WTC11 (cell line): ENCODE results near the gene UGT3A2. TPM values are rescaled to one million over a fixed set of nuclear protein-coding genes. Genes with fewer than 3 reads are reported as not detected.

Experiments used
- ATAC-seq: fragments of 200-7000 bp; cut with Tn5 transposase; 2 replicates; pipeline ENCODE4 v1.10.0; 2021; ENCODE audit warnings: mild to moderate bottlenecking, moderate library complexity
- CTCF ChIA-PET: fragments of 300-600 bp; sonication (Branson Sonifier 250); formaldehyde crosslinking; loops from one replicate; lab custom pipeline; 2021; ENCODE audit warnings: antibody characterized with exemption; lab: Charles Lee
- POLR2A ChIA-PET: fragments of 350-600 bp; sonication (Branson Sonifier 250); formaldehyde crosslinking; loops from one replicate; lab custom pipeline; 2021; ENCODE audit warnings: antibody characterized with exemption; lab: Charles Lee
- DNase-seq: peaks from one replicate; pipeline ENCODE4 v3.0.0; 2021; ENCODE audit warnings: low spot score
- H3K27ac Mint-ChIP-seq: 2 replicates; pipeline ENCODE4 v1.8.0; 2021; ENCODE audit warnings: mixed read lengths
- H3K27me3 Mint-ChIP-seq: 2 replicates; pipeline ENCODE4 v1.8.0; 2021; ENCODE audit warnings: low read depth, mild to moderate bottlenecking, moderate library complexity, mixed read lengths
- H3K36me3 Mint-ChIP-seq: 2 replicates; pipeline ENCODE4 v1.8.0; 2021; ENCODE audit warnings: mixed read lengths
- H3K4me1 Mint-ChIP-seq: 2 replicates; pipeline ENCODE4 v1.8.0; 2022; ENCODE audit warnings: mixed read lengths
- H3K4me3 Mint-ChIP-seq: 2 replicates; pipeline ENCODE4 v1.8.0; 2021; ENCODE audit warnings: mild to moderate bottlenecking, moderate library complexity, mixed read lengths
- H3K9me3 Mint-ChIP-seq: 2 replicates; pipeline ENCODE4 v1.8.0; 2021; ENCODE audit warnings: mixed read lengths
- CBFB ChIP-seq: sonication (generic); formaldehyde crosslinking; IDR thresholded peaks from 2 replicates; pipeline ENCODE4 v1.8.1; 2022; ENCODE audit warnings: mild to moderate bottlenecking, low read depth, missing genetic modification reagents
- FOXP1 ChIP-seq: sonication (generic); formaldehyde crosslinking; IDR thresholded peaks from 2 replicates; pipeline ENCODE4 v1.8.0; 2022; ENCODE audit warnings: missing genetic modification reagents, mild to moderate bottlenecking, moderate library complexity, borderline replicate concordance
- GABPB1 ChIP-seq: sonication (generic); formaldehyde crosslinking; IDR thresholded peaks from 2 replicates; pipeline ENCODE4 v1.8.1; 2023; ENCODE audit warnings: mild to moderate bottlenecking, missing genetic modification reagents
- JAZF1 ChIP-seq: fragments of 250-450 bp; sonication (Bioruptor Pico); IDR thresholded peaks from 2 replicates; pipeline ENCODE4 v1.9.0; 2021; ENCODE audit warnings: moderate library complexity, mild to moderate bottlenecking, inconsistent platforms
- MXD4 ChIP-seq: fragments of 250-450 bp; sonication (Bioruptor Pico); IDR thresholded peaks from 2 replicates; pipeline ENCODE4 v1.8.0; 2021; ENCODE audit warnings: mild to moderate bottlenecking, moderate library complexity, borderline replicate concordance
- MYBL2 ChIP-seq: sonication (generic); formaldehyde crosslinking; IDR thresholded peaks from 2 replicates; pipeline ENCODE4 v1.8.1; 2023; ENCODE audit warnings: mild to moderate bottlenecking, moderate library complexity, missing genetic modification reagents
- NR3C1 ChIP-seq: sonication (generic); formaldehyde crosslinking; conservative IDR thresholded peaks from 2 replicates; pipeline ENCODE4 v1.8.1; 2023; ENCODE audit warnings: low read depth, mild to moderate bottlenecking, missing genetic modification reagents
- PRRX2 ChIP-seq: fragments of 250-450 bp; sonication (Bioruptor Pico); IDR thresholded peaks from 2 replicates; pipeline ENCODE4 v1.8.0; 2021; ENCODE audit warnings: mild to moderate bottlenecking
- TCF7 ChIP-seq: sonication (generic); formaldehyde crosslinking; IDR thresholded peaks from 2 replicates; pipeline ENCODE4 v1.8.0; 2022; ENCODE audit warnings: mild to moderate bottlenecking, low read depth, missing genetic modification reagents, moderate library complexity
- ZNF121 ChIP-seq: sonication (generic); formaldehyde crosslinking; IDR thresholded peaks from 2 replicates; pipeline ENCODE4 v1.8.0; 2023; ENCODE audit warnings: missing genetic modification reagents
- ZNF232 ChIP-seq: sonication (generic); formaldehyde crosslinking; IDR thresholded peaks from 2 replicates; pipeline ENCODE4 v1.8.0; 2022; ENCODE audit warnings: mild to moderate bottlenecking, missing genetic modification reagents
- ZNF396 ChIP-seq: fragments of 250-450 bp; sonication (Bioruptor Pico); IDR thresholded peaks from 2 replicates; pipeline ENCODE4 v1.8.0; 2021; ENCODE audit warnings: mild to moderate bottlenecking, moderate library complexity, borderline replicate concordance
- total RNA-seq: library from RNA; stranded (reverse); gene quantifications from 3 replicates; pipeline ENCODE4 v1.2.3, GENCODE V29; 2021
- TF ChIP-seq, protein P1 (sequence below): fragments of 250-450 bp; sonication (Bioruptor Pico); IDR thresholded peaks from 2 replicates; pipeline ENCODE4 v1.9.0; 2021; ENCODE audit warnings: mild to moderate bottlenecking
- TF ChIP-seq, protein P2 (sequence below): sonication (generic); formaldehyde crosslinking; IDR thresholded peaks from 2 replicates; pipeline ENCODE4 v1.8.1; 2022; ENCODE audit warnings: low read depth, mild to moderate bottlenecking, moderate library complexity, missing genetic modification reagents, borderline replicate concordance
- TF ChIP-seq, protein P3 (sequence below): fragments of 250-450 bp; sonication (Bioruptor Pico); IDR thresholded peaks from 2 replicates; pipeline ENCODE4 v1.9.0; 2021; ENCODE audit warnings: mild to moderate bottlenecking
- TF ChIP-seq, protein P4 (sequence below): fragments of 250-450 bp; sonication (Bioruptor Pico); IDR thresholded peaks from 2 replicates; pipeline ENCODE4 v2.1.2; 2022; ENCODE audit warnings: mild to moderate bottlenecking, moderate library complexity
- TF ChIP-seq, protein P5 (sequence below): fragments of 250-450 bp; sonication (Bioruptor Pico); IDR thresholded peaks from 2 replicates; pipeline ENCODE4 v1.9.0; 2021; ENCODE audit warnings: moderate library complexity, mild to moderate bottlenecking, inconsistent platforms, borderline replicate concordance
- TF ChIP-seq, protein P6 (sequence below): sonication (generic); formaldehyde crosslinking; IDR thresholded peaks from 2 replicates; pipeline ENCODE4 v1.8.1; 2023; ENCODE audit warnings: mild to moderate bottlenecking, missing genetic modification reagents, moderate library complexity
- TF ChIP-seq, protein P7 (sequence below): sonication (generic); formaldehyde crosslinking; IDR thresholded peaks from 2 replicates; pipeline ENCODE4 v1.8.1; 2023; ENCODE audit warnings: mild to moderate bottlenecking, missing genetic modification reagents
- TF ChIP-seq, protein P8 (sequence below): sonication (generic); formaldehyde crosslinking; conservative IDR thresholded peaks from 2 replicates; pipeline ENCODE4 v1.8.1; 2022; ENCODE audit warnings: mild to moderate bottlenecking, missing genetic modification reagents

Gene UGT3A2
- total RNA-seq, 1 experiment from 2014 or later: 13.6 TPM

DNA sequence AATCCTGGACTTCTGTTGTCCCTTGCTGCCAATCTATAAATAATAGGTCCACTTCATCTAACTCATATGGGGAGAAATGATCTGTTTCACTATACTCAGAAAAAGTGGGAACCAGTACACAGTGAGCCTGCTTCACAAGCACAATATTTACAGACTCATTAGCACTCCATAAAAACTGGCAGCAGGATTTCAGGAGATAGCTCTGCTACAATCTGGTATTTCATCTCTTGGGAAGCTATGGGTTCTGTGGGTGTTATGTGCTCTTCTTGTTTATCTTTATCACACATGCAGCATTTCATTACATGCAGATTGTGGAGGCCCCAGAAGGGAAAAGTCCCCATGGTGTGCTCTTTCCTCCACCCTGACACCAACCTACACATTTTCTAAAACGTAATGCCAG is 33.2 kb downstream of the UGT3A2 start:
- H3K4me3 Mint-ChIP-seq: no peak overlapping the region
- TF ChIP-seq, protein P1, sequence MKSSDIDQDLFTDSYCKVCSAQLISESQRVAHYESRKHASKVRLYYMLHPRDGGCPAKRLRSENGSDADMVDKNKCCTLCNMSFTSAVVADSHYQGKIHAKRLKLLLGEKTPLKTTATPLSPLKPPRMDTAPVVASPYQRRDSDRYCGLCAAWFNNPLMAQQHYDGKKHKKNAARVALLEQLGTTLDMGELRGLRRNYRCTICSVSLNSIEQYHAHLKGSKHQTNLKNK (CRISPR knock-in tag): no peak
- TF ChIP-seq, protein P2, sequence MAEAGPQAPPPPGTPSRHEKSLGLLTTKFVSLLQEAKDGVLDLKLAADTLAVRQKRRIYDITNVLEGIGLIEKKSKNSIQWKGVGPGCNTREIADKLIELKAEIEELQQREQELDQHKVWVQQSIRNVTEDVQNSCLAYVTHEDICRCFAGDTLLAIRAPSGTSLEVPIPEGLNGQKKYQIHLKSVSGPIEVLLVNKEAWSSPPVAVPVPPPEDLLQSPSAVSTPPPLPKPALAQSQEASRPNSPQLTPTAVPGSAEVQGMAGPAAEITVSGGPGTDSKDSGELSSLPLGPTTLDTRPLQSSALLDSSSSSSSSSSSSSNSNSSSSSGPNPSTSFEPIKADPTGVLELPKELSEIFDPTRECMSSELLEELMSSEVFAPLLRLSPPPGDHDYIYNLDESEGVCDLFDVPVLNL (CRISPR knock-in tag): no peak
- TF ChIP-seq, protein P3, sequence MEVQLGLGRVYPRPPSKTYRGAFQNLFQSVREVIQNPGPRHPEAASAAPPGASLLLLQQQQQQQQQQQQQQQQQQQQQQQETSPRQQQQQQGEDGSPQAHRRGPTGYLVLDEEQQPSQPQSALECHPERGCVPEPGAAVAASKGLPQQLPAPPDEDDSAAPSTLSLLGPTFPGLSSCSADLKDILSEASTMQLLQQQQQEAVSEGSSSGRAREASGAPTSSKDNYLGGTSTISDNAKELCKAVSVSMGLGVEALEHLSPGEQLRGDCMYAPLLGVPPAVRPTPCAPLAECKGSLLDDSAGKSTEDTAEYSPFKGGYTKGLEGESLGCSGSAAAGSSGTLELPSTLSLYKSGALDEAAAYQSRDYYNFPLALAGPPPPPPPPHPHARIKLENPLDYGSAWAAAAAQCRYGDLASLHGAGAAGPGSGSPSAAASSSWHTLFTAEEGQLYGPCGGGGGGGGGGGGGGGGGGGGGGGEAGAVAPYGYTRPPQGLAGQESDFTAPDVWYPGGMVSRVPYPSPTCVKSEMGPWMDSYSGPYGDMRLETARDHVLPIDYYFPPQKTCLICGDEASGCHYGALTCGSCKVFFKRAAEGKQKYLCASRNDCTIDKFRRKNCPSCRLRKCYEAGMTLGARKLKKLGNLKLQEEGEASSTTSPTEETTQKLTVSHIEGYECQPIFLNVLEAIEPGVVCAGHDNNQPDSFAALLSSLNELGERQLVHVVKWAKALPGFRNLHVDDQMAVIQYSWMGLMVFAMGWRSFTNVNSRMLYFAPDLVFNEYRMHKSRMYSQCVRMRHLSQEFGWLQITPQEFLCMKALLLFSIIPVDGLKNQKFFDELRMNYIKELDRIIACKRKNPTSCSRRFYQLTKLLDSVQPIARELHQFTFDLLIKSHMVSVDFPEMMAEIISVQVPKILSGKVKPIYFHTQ (CRISPR knock-in tag): no peak
- TF ChIP-seq CBFB (CRISPR knock-in tag) (no peak), GABPB1 (no peak), TCF7 (no peak), PRRX2 (CRISPR knock-in tag) (no peak), MXD4 (CRISPR knock-in tag) (no peak), JAZF1 (CRISPR knock-in tag) (no peak), MYBL2 (CRISPR knock-in tag) (no peak), ZNF121 (CRISPR knock-in tag) (no peak)
- TF ChIP-seq, protein P4, sequence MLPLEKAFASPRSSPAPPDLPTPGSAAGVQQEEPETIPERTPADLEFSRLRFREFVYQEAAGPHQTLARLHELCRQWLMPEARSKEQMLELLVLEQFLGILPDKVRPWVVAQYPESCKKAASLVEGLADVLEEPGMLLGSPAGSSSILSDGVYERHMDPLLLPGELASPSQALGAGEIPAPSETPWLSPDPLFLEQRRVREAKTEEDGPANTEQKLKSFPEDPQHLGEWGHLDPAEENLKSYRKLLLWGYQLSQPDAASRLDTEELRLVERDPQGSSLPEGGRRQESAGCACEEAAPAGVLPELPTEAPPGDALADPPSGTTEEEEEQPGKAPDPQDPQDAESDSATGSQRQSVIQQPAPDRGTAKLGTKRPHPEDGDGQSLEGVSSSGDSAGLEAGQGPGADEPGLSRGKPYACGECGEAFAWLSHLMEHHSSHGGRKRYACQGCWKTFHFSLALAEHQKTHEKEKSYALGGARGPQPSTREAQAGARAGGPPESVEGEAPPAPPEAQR (CRISPR knock-in tag): no peak
- TF ChIP-seq, protein P5, sequence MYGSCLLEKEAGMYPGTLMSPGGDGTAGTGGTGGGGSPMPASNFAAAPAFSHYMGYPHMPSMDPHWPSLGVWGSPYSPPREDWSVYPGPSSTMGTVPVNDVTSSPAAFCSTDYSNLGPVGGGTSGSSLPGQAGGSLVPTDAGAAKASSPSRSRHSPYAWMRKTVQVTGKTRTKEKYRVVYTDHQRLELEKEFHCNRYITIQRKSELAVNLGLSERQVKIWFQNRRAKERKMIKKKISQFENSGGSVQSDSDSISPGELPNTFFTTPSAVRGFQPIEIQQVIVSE: no peak
- TF ChIP-seq, protein P6, sequence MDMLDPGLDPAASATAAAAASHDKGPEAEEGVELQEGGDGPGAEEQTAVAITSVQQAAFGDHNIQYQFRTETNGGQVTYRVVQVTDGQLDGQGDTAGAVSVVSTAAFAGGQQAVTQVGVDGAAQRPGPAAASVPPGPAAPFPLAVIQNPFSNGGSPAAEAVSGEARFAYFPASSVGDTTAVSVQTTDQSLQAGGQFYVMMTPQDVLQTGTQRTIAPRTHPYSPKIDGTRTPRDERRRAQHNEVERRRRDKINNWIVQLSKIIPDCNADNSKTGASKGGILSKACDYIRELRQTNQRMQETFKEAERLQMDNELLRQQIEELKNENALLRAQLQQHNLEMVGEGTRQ (CRISPR knock-in tag): no peak
- TF ChIP-seq, all 79 proteins: peak for 0
- ChIA-PET CTCF (no interaction called here), POLR2A (no interaction called here)
- no peak for DNase-seq
- no peak for ATAC-seq
- Mint-ChIP-seq H3K4me1 (no peaks in the 10 kb centered on the region), H3K27ac (no peak overlapping the region), H3K36me3 (no peaks in the 10 kb centered on the region), H3K9me3 (peaks cover under 1% of the 10 kb centered on the region; the same call in 1 of the 2 replicates), H3K27me3 (no peaks in the 10 kb centered on the region; the same call in 1 of the 2 replicates)

DNA sequence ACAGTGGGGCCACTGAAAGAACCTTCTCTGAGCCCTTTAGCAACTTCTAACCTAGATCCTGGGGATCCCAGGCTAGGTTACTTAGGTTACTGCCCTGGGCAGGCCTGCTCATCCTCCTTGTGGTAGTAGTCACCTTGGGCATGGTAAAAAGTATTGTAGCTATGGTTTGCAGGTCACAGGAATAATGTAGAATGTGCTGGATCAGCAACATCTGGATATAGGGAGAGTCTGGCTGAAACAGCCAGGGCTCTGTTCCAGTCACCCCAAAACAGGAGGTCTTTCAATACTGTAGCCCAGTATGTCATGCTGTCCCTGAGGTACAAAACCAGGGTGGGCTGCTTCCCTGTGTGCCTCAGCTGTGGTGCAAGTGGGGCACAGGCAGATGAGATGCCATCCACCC is 33.6 kb downstream of the UGT3A2 start:
- no peak for ATAC-seq
- POLR2A ChIA-PET: no interaction called here
- CTCF ChIA-PET: interaction anchor here (2.0 kb wide), 1 partner anchor 69 kb away, joined by 6 read pairs; no protein-coding TSS in a partner anchor
- H3K27me3 Mint-ChIP-seq: no peaks in the 10 kb centered on the region; the same call in 1 of the 2 replicates
- no peaks in the 10 kb centered on the region for H3K4me1 Mint-ChIP-seq
- H3K9me3 Mint-ChIP-seq: peaks cover 5% of the 10 kb centered on the region; the same call in 1 of the 2 replicates
- H3K36me3 Mint-ChIP-seq: no peaks in the 10 kb centered on the region
- no peak for DNase-seq
- no peak overlapping the region for H3K27ac Mint-ChIP-seq
- H3K4me3 Mint-ChIP-seq: no peak overlapping the region
- TF ChIP-seq ZNF232 (CRISPR knock-in tag): no peak
- TF ChIP-seq, protein P2 (CRISPR knock-in tag): no peak
- no peak for TF ChIP-seq ZNF396 (CRISPR knock-in tag)
- TF ChIP-seq, protein P7, sequence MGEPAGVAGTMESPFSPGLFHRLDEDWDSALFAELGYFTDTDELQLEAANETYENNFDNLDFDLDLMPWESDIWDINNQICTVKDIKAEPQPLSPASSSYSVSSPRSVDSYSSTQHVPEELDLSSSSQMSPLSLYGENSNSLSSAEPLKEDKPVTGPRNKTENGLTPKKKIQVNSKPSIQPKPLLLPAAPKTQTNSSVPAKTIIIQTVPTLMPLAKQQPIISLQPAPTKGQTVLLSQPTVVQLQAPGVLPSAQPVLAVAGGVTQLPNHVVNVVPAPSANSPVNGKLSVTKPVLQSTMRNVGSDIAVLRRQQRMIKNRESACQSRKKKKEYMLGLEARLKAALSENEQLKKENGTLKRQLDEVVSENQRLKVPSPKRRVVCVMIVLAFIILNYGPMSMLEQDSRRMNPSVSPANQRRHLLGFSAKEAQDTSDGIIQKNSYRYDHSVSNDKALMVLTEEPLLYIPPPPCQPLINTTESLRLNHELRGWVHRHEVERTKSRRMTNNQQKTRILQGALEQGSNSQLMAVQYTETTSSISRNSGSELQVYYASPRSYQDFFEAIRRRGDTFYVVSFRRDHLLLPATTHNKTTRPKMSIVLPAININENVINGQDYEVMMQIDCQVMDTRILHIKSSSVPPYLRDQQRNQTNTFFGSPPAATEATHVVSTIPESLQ (CRISPR knock-in tag): no peak
- TF ChIP-seq FOXP1 (CRISPR knock-in tag): no peak
- TF ChIP-seq, protein P1 (CRISPR knock-in tag): no peak
- TF ChIP-seq NR3C1 (CRISPR knock-in tag): no peak
- no peak for TF ChIP-seq JAZF1 (CRISPR knock-in tag)
- TF ChIP-seq, protein P8, sequence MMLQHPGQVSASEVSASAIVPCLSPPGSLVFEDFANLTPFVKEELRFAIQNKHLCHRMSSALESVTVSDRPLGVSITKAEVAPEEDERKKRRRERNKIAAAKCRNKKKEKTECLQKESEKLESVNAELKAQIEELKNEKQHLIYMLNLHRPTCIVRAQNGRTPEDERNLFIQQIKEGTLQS (CRISPR knock-in tag): no peak
